Left ventricle myocardium inferior (tissue), 1 donor: ENCODE measurements around the gene SPTSSA. TPM values are rescaled to one million over a fixed set of nuclear protein-coding genes. Genes with fewer than 3 reads are reported as not detected.

Experiments used
- DNase-seq: peaks from one replicate; pipeline ENCODE4 v3.0.0-alpha.2; 2020
- H3K27ac ChIP-seq: fragments of 200-600 bp; replicated peaks from 2 replicates; pipeline ENCODE4 v1.8.0; 2021
- H3K27me3 ChIP-seq: fragments of 200-600 bp; 2 replicates; pipeline ENCODE4 v1.8.0; 2021; ENCODE audit warnings: low read depth
- H3K36me3 ChIP-seq: fragments of 200-600 bp; 2 replicates; pipeline ENCODE4 v1.8.0; 2021
- H3K4me1 ChIP-seq: fragments of 200-600 bp; 2 replicates; pipeline ENCODE4 v1.8.0; 2021
- H3K4me3 ChIP-seq: fragments of 200-600 bp; 2 replicates; pipeline ENCODE4 v1.8.0; 2021; ENCODE audit warnings: mild to moderate bottlenecking, moderate library complexity
- H3K9me3 ChIP-seq: fragments of 200-600 bp; replicated peaks from 2 replicates; pipeline ENCODE4 v1.8.0; 2021
- CTCF ChIP-seq: fragments of 200-600 bp; IDR thresholded peaks from 2 replicates; pipeline ENCODE4 v1.8.0; 2021; ENCODE audit warnings: antibody characterized with exemption, mild to moderate bottlenecking, borderline replicate concordance
- intact Hi-C: fragments of 100-400 bp; cut with micrococcal nuclease; formaldehyde crosslinking; loops from one replicate; pipeline ENCODE4 v1.11.0; 2022
- total RNA-seq: library from RNA; stranded (reverse); fragmentation: NEBNext Ultra II Directional; extraction: Animal tissue kit (Norgen Biotek cat#: 25700); gene quantifications from one replicate; pipeline ENCODE4 v1.2.1, GENCODE V29; 2021
- donor health status: DM: no; HTN: yes; CAD: no; lungs with severe emphysema.

The SPTSSA gene
- total RNA-seq, 1 donor from 2014 or later, result 13.5 TPM

GRCh38 chr14:34383839-34384238 is 78.2 kb downstream of the SPTSSA start:
- peaks cover 14% of the 10 kb centered on the region for H3K27me3 ChIP-seq
- H3K9me3 ChIP-seq, result no peaks in the 10 kb centered on the region
- TF ChIP-seq CTCF, result no peak
- peaks cover 4% of the 10 kb centered on the region for H3K4me1 ChIP-seq
- no peak for DNase-seq
- H3K4me3 ChIP-seq, result no peak overlapping the region
- H3K36me3 ChIP-seq, result no peaks in the 10 kb centered on the region
- no peak overlapping the region for H3K27ac ChIP-seq
- intact Hi-C loops, result no loop called here

Other genes starting within 250 kb of the SPTSSA start
- gene EAPP, start 77.5 kb upstream of the SPTSSA start, total RNA-seq, result 17.5 TPM
- gene SNX6, start 167.9 kb upstream of the SPTSSA start, total RNA-seq, result 60.4 TPM